Astrocyte of the cerebellum (primary cell): ENCODE results near the gene PLA2G4F.

Source experiments
- DNase-seq: peaks from one replicate; pipeline ENCODE4 v3.0.0-alpha.2; 2011; ENCODE audit warnings: low read depth
- H3K4me3 ChIP-seq: 2 replicates; pipeline ENCODE4 v1.5.1; 2011; ENCODE audit warnings: mild to moderate bottlenecking, low read depth, low read length, moderate library complexity
- in situ Hi-C: cut with HindIII; loops from 2 replicates; pipeline ENCODE4 v1.10.0; 2017; ENCODE audit warnings: low sequenced_read_pairs
- TF ChIP-seq, protein P1 (sequence below): IDR thresholded peaks from 2 replicates; pipeline ENCODE4 v1.5.1; 2012; ENCODE audit warnings: low read length, low read depth, moderate library complexity, mild to moderate bottlenecking; ENCODE audit errors: missing control alignments

The PLA2G4F gene

DNA sequence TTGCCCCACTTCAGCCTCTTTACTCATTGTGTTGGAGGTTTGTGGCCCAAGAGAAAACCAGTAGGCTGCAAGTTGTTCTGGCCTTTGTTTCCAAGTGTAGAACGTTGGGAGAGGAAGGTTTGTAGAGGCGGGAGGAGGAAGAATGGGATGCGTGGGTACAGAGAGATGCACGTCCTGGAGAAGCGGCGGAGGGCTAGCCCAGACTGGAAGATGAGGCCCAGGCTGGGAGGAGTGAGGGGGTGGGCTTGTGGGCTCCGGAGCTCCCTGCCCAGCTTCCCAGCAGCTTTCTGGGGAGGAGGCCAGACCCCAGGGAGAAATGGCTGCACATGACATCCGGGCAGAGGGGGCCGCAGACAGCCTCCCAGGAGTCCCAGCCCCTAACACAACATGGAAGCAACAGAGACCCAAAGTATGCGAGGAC, 5.3 kb downstream of the PLA2G4F start:
- in situ Hi-C loops, result loop anchor here (25.0 kb wide), 1 partner anchor 286 kb away; no protein-coding TSS in a partner anchor
- no peak overlapping the region for H3K4me3 ChIP-seq
- TF ChIP-seq, protein P1, sequence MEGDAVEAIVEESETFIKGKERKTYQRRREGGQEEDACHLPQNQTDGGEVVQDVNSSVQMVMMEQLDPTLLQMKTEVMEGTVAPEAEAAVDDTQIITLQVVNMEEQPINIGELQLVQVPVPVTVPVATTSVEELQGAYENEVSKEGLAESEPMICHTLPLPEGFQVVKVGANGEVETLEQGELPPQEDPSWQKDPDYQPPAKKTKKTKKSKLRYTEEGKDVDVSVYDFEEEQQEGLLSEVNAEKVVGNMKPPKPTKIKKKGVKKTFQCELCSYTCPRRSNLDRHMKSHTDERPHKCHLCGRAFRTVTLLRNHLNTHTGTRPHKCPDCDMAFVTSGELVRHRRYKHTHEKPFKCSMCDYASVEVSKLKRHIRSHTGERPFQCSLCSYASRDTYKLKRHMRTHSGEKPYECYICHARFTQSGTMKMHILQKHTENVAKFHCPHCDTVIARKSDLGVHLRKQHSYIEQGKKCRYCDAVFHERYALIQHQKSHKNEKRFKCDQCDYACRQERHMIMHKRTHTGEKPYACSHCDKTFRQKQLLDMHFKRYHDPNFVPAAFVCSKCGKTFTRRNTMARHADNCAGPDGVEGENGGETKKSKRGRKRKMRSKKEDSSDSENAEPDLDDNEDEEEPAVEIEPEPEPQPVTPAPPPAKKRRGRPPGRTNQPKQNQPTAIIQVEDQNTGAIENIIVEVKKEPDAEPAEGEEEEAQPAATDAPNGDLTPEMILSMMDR, result no peak
- no peak for DNase-seq

GRCh38 chr15:42150219-42150970, 6.0 kb downstream of the PLA2G4F start:
- H3K4me3 ChIP-seq, result no peak overlapping the region
- no peak for DNase-seq
- in situ Hi-C loops, result loop anchor here (25.0 kb wide), 1 partner anchor 287 kb away; no protein-coding TSS in a partner anchor
- TF ChIP-seq, protein P1, result no peak

DNA sequence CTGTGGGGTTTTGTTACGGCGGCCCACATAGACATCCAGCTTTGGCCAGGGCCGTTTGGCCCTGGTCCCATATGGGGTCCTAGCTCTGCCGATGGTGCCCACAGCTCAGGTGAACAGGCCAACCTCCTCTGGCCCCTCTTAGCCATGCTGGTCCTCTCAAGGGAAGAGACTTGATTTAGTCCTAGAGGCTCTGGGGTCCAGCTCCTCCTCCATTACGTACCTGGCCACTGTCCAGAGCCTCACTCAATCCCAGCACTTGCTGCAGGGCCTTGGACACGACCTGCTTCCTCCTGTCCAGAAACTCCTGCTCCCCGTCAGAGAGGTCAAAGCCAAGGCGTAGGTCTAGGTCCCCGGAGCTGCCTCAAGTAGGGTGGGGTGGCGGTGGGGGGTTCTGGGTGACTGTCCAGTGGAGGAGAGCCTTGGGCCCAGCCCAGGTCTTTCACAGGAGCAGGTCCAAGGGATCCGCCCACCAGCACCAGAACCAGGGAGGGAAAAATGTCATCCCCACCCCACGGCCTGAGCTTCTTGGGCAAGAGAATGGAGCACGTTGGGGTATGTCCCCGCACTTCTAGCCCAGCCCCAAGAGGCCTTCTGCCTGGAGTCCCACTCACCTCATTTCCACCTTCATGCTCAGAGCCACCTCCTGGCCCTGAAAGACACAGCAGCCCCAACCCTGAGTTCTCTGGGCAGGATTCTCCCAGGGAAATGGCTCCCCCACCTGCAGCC, 6.8 kb downstream of the PLA2G4F start:
- H3K4me3 ChIP-seq, result no peak overlapping the region
- TF ChIP-seq, protein P1, result no peak
- DNase-seq, result no peak
- in situ Hi-C loops, result loop anchor here (25.0 kb wide), 1 partner anchor 288 kb away; no protein-coding TSS in a partner anchor

- TF ChIP-seq, protein P1, result no peak
- in situ Hi-C loops, result no loop called here
- H3K4me3 ChIP-seq, result no peak overlapping the region
- DNase-seq, result no peak
Observed at GRCh38 chr15:42148808-42149492, 7.5 kb downstream of the PLA2G4F start.

- no peak overlapping the region for H3K4me3 ChIP-seq
- no peak for DNase-seq
- in situ Hi-C loops, result no loop called here
- TF ChIP-seq, protein P1, result no peak
Observed at GRCh38 chr15:42147431-42147735, 9.1 kb downstream of the PLA2G4F start.

DNA sequence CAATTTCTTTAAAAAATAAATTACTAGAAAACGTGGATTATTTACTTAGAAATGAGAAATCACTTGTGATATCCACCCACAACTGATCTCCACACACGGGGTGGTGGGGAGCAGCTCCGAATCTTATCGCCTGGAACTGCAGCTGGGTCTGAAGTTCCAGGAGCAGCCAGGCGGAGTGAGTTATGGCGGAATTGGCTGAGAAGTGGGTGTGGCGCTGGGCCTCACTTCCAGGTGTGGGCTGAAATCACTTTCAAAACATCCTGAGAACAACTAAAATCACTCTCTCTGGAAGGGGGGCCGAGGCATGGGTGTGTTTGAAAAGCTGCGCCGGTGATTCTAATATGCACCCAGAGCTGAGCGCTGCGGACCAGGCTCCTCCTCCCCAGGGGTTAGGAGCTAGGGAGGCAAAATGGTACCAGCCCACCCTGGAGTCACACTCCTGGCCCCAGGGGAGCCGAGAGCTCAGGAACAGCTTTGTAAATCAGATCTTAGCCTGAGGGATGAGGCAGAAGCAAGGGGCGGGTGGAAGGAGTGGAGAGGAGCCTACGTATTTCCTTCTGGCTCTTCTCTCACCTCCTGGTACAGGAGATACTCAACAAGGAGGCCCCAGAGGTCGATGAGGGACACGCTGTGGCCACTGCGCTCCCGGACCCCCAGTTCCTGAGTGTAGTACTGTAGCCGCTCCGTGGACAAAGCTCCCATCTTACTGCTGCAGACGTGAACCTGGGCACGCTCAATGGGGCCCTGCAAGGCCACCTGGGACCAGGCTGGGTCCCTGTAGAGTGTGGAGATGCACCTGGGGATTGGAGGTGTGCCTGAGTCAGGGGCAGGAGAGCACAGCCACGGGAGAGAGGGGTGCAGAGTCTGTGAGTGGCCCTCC, 9.6 kb downstream of the PLA2G4F start:
- in situ Hi-C loops, result no loop called here
- TF ChIP-seq, protein P1, result no peak
- DNase-seq, result no peak
- H3K4me3 ChIP-seq, result no peak overlapping the region
